ENCODE measurements around the gene TSEN34.
A peak's percentile ranks its signal among the peaks of the same experiment; 100 is the strongest.

DNA sequence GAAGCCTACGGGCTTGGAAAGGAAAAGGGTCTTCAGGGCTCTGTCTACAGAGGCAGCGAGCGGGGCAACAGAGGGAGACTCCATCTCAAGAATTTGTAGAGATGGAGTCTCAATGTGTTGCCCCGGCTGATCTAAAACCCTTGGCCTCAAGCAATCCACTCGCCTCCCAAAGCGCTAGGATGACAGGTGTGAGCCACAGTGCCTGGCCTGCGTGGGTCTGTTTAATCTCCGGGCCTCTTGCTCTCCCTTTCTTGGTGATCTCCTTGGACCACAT lies 17.6 kb downstream of the TSEN34 start:
- TF ChIP-seq POLR2AphosphoS5 (IDR thresholded peaks at IDR 0.05; ENCODE audit: borderline replicate concordance, low read depth, low read length) = peak; percentile 40; the same call in 1 of the 2 replicates
- TF ChIP-seq EZH2 (IDR thresholded peaks at IDR 0.05) = no peak
- no peak for TF ChIP-seq FOXP2 (optimal IDR thresholded peaks at IDR 0.05; ENCODE audit: control extremely low read depth, extremely low read length, insufficient read depth)
